Astrocyte (in vitro differentiated cells and primary cell): Measurements from ENCODE around the gene OR2G6. TPM values are rescaled to one million over a fixed set of nuclear protein-coding genes. Genes with fewer than 3 reads are reported as not detected.
"Not testable (repeated sequence)": the region's sequence is repeated elsewhere in the genome, so short reads cannot be mapped to it uniquely, and the experiment has no call there.

Experiments
- DNase-seq: peaks from one replicate; pipeline ENCODE4 v3.0.0-alpha.2; 2010; ENCODE audit warnings: low read depth
- FAIRE-seq: peaks from 2 replicates; lab custom pipeline; 2011; peaks lifted over from hg19 to GRCh38; lab: Jason Lieb, UNC
- H2AFZ ChIP-seq: 2 replicates; pipeline ENCODE4 v1.6.0; 2012; ENCODE audit warnings: low read depth, low read length, inconsistent platforms
- H3K27ac ChIP-seq: 2 replicates; pipeline ENCODE4 v1.5.1; 2011; ENCODE audit warnings: low read depth, low read length, inconsistent platforms
- H3K27me3 ChIP-seq: 2 replicates; pipeline ENCODE4 v1.6.0; 2011; ENCODE audit warnings: low read length, inconsistent platforms; ENCODE audit not compliant: insufficient read depth
- H3K36me3 ChIP-seq: 2 replicates; pipeline ENCODE4 v1.5.1; 2011; ENCODE audit warnings: low read length, inconsistent platforms; ENCODE audit not compliant: insufficient read depth
- H3K4me1 ChIP-seq: 2 replicates; pipeline ENCODE4 v1.5.1; 2011; ENCODE audit warnings: low read length, inconsistent platforms; ENCODE audit not compliant: insufficient read depth
- H3K4me2 ChIP-seq: 2 replicates; pipeline ENCODE4 v1.6.0; 2012; ENCODE audit warnings: low read length, inconsistent platforms
- H3K4me3 ChIP-seq: 2 replicates; pipeline ENCODE4 v1.5.1; 2011; ENCODE audit warnings: low read depth, mild to moderate bottlenecking, low read length, inconsistent platforms; ENCODE audit not compliant: insufficient read depth
- H3K79me2 ChIP-seq: 2 replicates; pipeline ENCODE4 v1.6.0; 2012; ENCODE audit warnings: mild to moderate bottlenecking, low read length, inconsistent platforms; ENCODE audit not compliant: insufficient read depth
- H3K9ac ChIP-seq: 2 replicates; pipeline ENCODE4 v1.6.0; 2012; ENCODE audit warnings: mild to moderate bottlenecking, low read length, inconsistent platforms
- H3K9me3 ChIP-seq: 2 replicates; pipeline ENCODE4 v1.5.1; 2012; ENCODE audit warnings: low read depth, mild to moderate bottlenecking, low read length, inconsistent platforms; ENCODE audit not compliant: insufficient read depth
- H4K20me1 ChIP-seq: 2 replicates; pipeline ENCODE4 v1.6.0; 2012; ENCODE audit warnings: low read length, inconsistent platforms; ENCODE audit not compliant: insufficient read depth
- H3K27ac Mint-ChIP-seq: one replicate; pipeline ENCODE4 v1.8.0; 2021; ENCODE audit warnings: mild to moderate bottlenecking, mixed read lengths; ENCODE audit not compliant: unreplicated experiment
- H3K27me3 Mint-ChIP-seq: one replicate; pipeline ENCODE4 v1.8.0; 2021; ENCODE audit warnings: low read depth, mixed read lengths; ENCODE audit not compliant: unreplicated experiment
- H3K36me3 Mint-ChIP-seq: one replicate; pipeline ENCODE4 v1.8.0; 2021; ENCODE audit warnings: low read depth, mixed read lengths; ENCODE audit not compliant: unreplicated experiment
- H3K4me1 Mint-ChIP-seq: one replicate; pipeline ENCODE4 v1.8.0; 2021; ENCODE audit warnings: low read depth, mixed read lengths; ENCODE audit not compliant: unreplicated experiment
- H3K4me3 Mint-ChIP-seq: one replicate; pipeline ENCODE4 v1.8.0; 2021; ENCODE audit warnings: mild to moderate bottlenecking, moderate library complexity, mixed read lengths; ENCODE audit not compliant: unreplicated experiment
- H3K9me3 Mint-ChIP-seq: one replicate; pipeline ENCODE4 v1.8.0; 2021; ENCODE audit warnings: mild to moderate bottlenecking, mixed read lengths; ENCODE audit not compliant: unreplicated experiment
- EZH2 ChIP-seq: IDR thresholded peaks from 2 replicates; pipeline ENCODE4 v1.6.1; 2012; ENCODE audit warnings: mild to moderate bottlenecking, low read length, inconsistent platforms; ENCODE audit not compliant: insufficient read depth
- total RNA-seq: library from RNA; stranded (reverse); gene quantifications from 2 replicates; pipeline ENCODE4 v1.2.1, GENCODE V29; 2021
- TF ChIP-seq, protein P1 (sequence below): IDR thresholded peaks from 2 replicates; pipeline ENCODE4 v1.5.1; 2011; ENCODE audit warnings: low read depth, mild to moderate bottlenecking, inconsistent platforms, low read length, moderate library complexity; ENCODE audit not compliant: insufficient read depth

The OR2G6 gene
- total RNA-seq, 1 donor from 2014 or later: not detected

DNA sequence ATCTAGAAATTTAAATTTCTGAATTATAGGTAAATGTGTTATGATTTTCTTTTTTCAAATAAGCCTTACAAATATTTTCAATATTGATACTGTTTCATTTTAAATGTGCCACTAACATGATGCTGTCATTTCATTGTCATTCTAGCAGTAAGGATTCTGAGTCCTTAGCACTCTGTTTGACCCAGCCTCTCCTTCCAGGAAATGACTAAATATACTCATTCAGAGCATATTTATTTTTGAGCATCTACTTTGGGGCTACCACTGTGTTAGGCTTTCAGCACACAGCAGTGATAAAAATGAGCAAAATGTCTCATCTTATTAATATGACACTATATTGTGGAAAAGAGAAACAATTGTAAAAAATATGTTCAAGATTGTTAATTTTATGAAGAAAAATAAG lies 2.3 kb downstream of the OR2G6 start:
- H2AFZ ChIP-seq: not testable (repeated sequence)

DNA sequence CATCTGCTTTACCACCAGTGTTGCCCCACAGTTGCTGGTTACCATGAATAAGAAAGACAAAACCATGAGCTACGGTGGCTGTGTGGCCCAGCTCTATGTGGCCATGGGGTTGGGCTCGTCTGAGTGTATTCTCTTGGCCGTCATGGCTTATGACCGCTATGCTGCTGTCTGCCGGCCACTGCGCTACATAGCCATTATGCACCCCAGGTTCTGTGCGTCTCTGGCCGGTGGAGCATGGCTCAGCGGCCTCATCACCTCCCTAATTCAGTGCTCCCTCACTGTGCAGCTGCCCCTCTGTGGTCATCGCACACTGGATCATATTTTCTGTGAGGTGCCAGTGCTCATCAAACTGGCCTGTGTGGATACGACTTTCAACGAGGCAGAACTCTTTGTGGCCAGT lies 14.0 kb downstream of the OR2G6 start:
- Histone ChIP-seq H3K9ac (no peak overlapping the region), H3K27ac (no peak overlapping the region), H3K4me2 (no peak overlapping the region), H2AFZ (no peak overlapping the region), H4K20me1 (no peaks in the 10 kb centered on the region), H3K9me3 (no peaks in the 10 kb centered on the region), H3K79me2 (no peaks in the 10 kb centered on the region), H3K27me3 (no peaks in the 10 kb centered on the region), H3K36me3 (no peaks in the 10 kb centered on the region), H3K4me3 (no peak overlapping the region), H3K4me1 (no peaks in the 10 kb centered on the region)
- no peaks in the 10 kb centered on the region for H3K27me3 Mint-ChIP-seq
- DNase-seq: no peak
- peaks cover 9% of the 10 kb centered on the region for H3K9me3 Mint-ChIP-seq
- no peak for TF ChIP-seq EZH2
- TF ChIP-seq, protein P1, sequence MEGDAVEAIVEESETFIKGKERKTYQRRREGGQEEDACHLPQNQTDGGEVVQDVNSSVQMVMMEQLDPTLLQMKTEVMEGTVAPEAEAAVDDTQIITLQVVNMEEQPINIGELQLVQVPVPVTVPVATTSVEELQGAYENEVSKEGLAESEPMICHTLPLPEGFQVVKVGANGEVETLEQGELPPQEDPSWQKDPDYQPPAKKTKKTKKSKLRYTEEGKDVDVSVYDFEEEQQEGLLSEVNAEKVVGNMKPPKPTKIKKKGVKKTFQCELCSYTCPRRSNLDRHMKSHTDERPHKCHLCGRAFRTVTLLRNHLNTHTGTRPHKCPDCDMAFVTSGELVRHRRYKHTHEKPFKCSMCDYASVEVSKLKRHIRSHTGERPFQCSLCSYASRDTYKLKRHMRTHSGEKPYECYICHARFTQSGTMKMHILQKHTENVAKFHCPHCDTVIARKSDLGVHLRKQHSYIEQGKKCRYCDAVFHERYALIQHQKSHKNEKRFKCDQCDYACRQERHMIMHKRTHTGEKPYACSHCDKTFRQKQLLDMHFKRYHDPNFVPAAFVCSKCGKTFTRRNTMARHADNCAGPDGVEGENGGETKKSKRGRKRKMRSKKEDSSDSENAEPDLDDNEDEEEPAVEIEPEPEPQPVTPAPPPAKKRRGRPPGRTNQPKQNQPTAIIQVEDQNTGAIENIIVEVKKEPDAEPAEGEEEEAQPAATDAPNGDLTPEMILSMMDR: no peak
- no peaks in the 10 kb centered on the region for H3K4me1 Mint-ChIP-seq
- H3K4me3 Mint-ChIP-seq: no peak overlapping the region
- no peak for FAIRE-seq
- no peaks in the 10 kb centered on the region for H3K36me3 Mint-ChIP-seq
- no peak overlapping the region for H3K27ac Mint-ChIP-seq

More for the DNA sequence above, 2.3 kb downstream of the OR2G6 start:
- H3K9me3 Mint-ChIP-seq, H4K20me1 ChIP-seq, H3K4me1 ChIP-seq, H3K27me3 ChIP-seq, FAIRE-seq, H3K36me3 ChIP-seq, H3K9me3 ChIP-seq, H3K27me3 Mint-ChIP-seq, H3K4me3 Mint-ChIP-seq, DNase-seq, H3K4me3 ChIP-seq, H3K4me2 ChIP-seq, H3K36me3 Mint-ChIP-seq, H3K27ac ChIP-seq, H3K9ac ChIP-seq, H3K27ac Mint-ChIP-seq, H3K4me1 Mint-ChIP-seq, H3K79me2 ChIP-seq: not testable (repeated sequence)

DNA sequence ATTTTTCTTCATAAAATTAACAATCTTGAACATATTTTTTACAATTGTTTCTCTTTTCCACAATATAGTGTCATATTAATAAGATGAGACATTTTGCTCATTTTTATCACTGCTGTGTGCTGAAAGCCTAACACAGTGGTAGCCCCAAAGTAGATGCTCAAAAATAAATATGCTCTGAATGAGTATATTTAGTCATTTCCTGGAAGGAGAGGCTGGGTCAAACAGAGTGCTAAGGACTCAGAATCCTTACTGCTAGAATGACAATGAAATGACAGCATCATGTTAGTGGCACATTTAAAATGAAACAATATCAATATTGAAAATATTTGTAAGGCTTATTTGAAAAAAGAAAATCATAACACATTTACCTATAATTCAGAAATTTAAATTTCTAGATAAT lies 29.6 kb downstream of the OR2G6 start:
- DNase-seq, H3K9me3 ChIP-seq, H3K4me2 ChIP-seq, H3K27ac Mint-ChIP-seq, H3K36me3 ChIP-seq, H3K9me3 Mint-ChIP-seq, H3K27ac ChIP-seq, H3K36me3 Mint-ChIP-seq, H3K4me1 ChIP-seq, H3K27me3 Mint-ChIP-seq, H3K4me3 ChIP-seq, FAIRE-seq, H3K27me3 ChIP-seq, H4K20me1 ChIP-seq, H3K79me2 ChIP-seq, H3K4me3 Mint-ChIP-seq, H3K9ac ChIP-seq, H3K4me1 Mint-ChIP-seq, H2AFZ ChIP-seq: not testable (repeated sequence)

DNA sequence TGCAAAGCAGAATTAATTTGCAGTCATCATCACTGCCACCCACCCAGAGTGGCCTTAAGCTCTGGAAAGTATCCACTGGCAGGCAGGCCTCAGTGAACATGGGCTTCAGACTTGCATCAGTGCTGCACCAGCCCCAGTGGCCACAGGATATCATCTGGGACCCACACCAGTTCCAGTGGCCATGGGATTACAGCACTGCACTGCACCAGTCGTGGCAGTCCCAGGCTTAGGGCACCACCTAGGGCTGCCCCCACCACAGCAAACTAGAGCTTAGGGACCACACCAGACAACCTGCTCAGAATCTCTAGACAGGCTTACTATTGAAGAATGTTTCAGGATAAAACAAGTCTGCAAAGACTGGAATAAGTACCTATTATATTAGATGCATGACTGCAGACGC lies 39.5 kb downstream of the OR2G6 start:
- H3K9ac ChIP-seq, H3K9me3 Mint-ChIP-seq, H3K4me2 ChIP-seq, H3K4me3 Mint-ChIP-seq, H3K79me2 ChIP-seq, H3K9me3 ChIP-seq, H3K4me1 ChIP-seq, H3K27me3 ChIP-seq, H3K27ac Mint-ChIP-seq, FAIRE-seq, H3K4me1 Mint-ChIP-seq, H3K27ac ChIP-seq, H3K36me3 ChIP-seq, H3K4me3 ChIP-seq, H3K27me3 Mint-ChIP-seq, DNase-seq, H4K20me1 ChIP-seq, H2AFZ ChIP-seq, H3K36me3 Mint-ChIP-seq: not testable (repeated sequence)

DNA sequence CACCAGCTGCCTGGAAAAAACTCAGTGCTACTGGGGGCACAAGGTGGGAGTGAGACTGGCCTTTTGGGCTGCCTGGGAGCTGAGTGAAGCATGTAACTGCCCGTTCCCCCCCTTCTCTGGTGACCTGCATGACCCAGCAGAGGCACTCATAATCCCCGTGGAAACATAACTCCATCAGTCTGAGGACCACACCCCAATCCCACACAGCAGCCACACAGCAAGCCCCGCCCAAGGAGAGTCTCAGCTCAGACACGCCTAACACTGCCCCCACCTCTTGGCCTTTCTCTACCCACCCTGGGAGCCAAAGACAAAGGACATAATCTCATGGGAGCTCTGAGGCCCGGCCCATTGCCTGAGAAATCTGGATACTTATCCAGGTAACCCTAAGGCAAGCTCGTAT lies 43.2 kb downstream of the OR2G6 start:
- not testable (repeated sequence) for H3K27ac Mint-ChIP-seq, H3K36me3 Mint-ChIP-seq, H3K4me2 ChIP-seq, H3K4me3 ChIP-seq, H4K20me1 ChIP-seq, H3K4me3 Mint-ChIP-seq, H3K36me3 ChIP-seq, H3K27ac ChIP-seq, H2AFZ ChIP-seq, FAIRE-seq, H3K27me3 ChIP-seq, H3K9me3 Mint-ChIP-seq, H3K27me3 Mint-ChIP-seq, H3K9ac ChIP-seq, H3K9me3 ChIP-seq, H3K79me2 ChIP-seq, H3K4me1 Mint-ChIP-seq, H3K4me1 ChIP-seq, DNase-seq
